OCI-LY1 (cell line): ENCODE results near the gene DHRS11.

Experiments
- H2AFZ ChIP-seq: fragments of 200-600 bp; sonication (generic), shearing (Covaris generic); 2 replicates; pipeline ENCODE4 v1.6.0; 2014; ENCODE audit warnings: antibody characterized with exemption, mild to moderate bottlenecking, low read length
- H3F3A ChIP-seq: fragments of 200-600 bp; sonication (generic), shearing (Covaris generic); 2 replicates; pipeline ENCODE4 v1.6.0; 2014; ENCODE audit warnings: mild to moderate bottlenecking, antibody characterized with exemption, low read length, moderate library complexity; ENCODE audit not compliant: insufficient read depth
- H3K27ac ChIP-seq: fragments of 200-600 bp; sonication (generic); 2 replicates; pipeline ENCODE4 v1.5.1; 2014; ENCODE audit warnings: low read length, mixed run types, mild to moderate bottlenecking, low read depth; ENCODE audit not compliant: poor library complexity, severe bottlenecking
- H3K27me3 ChIP-seq: fragments of 200-600 bp; sonication (generic); 2 replicates; pipeline ENCODE4 v1.6.0; 2014; ENCODE audit warnings: antibody characterized with exemption, mild to moderate bottlenecking, low read length, moderate library complexity; ENCODE audit not compliant: insufficient read depth
- H3K36me3 ChIP-seq: fragments of 200-600 bp; sonication (generic); 2 replicates; pipeline ENCODE4 v1.6.1; 2014; ENCODE audit warnings: mild to moderate bottlenecking, antibody characterized with exemption, low read length, moderate library complexity, mixed read lengths; ENCODE audit not compliant: insufficient read depth
- H3K4me1 ChIP-seq: fragments of 200-600 bp; sonication (generic); 2 replicates; pipeline ENCODE4 v1.5.1; 2014; ENCODE audit warnings: mild to moderate bottlenecking, low read length, moderate library complexity; ENCODE audit not compliant: insufficient read depth, severe bottlenecking
- H3K4me2 ChIP-seq: fragments of 200-600 bp; sonication (generic), shearing (Covaris generic); 2 replicates; pipeline ENCODE4 v1.6.1; 2014; ENCODE audit warnings: low read length
- H3K4me3 ChIP-seq: fragments of 200-600 bp; sonication (generic); 2 replicates; pipeline ENCODE4 v1.5.1; 2014; ENCODE audit warnings: low read length, low read depth, mild to moderate bottlenecking, mixed read lengths; ENCODE audit not compliant: poor library complexity, severe bottlenecking
- H3K79me2 ChIP-seq: fragments of 200-600 bp; shearing (Covaris generic); 2 replicates; pipeline ENCODE4 v1.6.1; 2016; ENCODE audit warnings: mixed run types, low read length, mixed read lengths; ENCODE audit not compliant: insufficient read depth
- H3K9ac ChIP-seq: fragments of 200-600 bp; sonication (generic), shearing (Covaris generic); 2 replicates; pipeline ENCODE4 v1.6.1; 2014; ENCODE audit warnings: mild to moderate bottlenecking, low read length, mixed read lengths
- H3K9me2 ChIP-seq: fragments of 200-600 bp; sonication (generic), shearing (Covaris generic); 2 replicates; pipeline ENCODE4 v1.6.1; 2014; ENCODE audit warnings: low read depth, mild to moderate bottlenecking, low read length, mixed read lengths
- H3K9me3 ChIP-seq: fragments of 200-600 bp; shearing (Covaris generic); 2 replicates; pipeline ENCODE4 v1.6.1; 2014; ENCODE audit warnings: low read length, mixed read lengths
- H4K20me1 ChIP-seq: fragments of 200-600 bp; sonication (generic), shearing (Covaris generic); 2 replicates; pipeline ENCODE4 v1.6.0; 2016; ENCODE audit warnings: mild to moderate bottlenecking, low read length; ENCODE audit not compliant: insufficient read depth
- EZH2 ChIP-seq: fragments of 200-600 bp; sonication (generic), shearing (Covaris generic); IDR thresholded peaks from 2 replicates; pipeline ENCODE4 v1.8.0; 2017; ENCODE audit warnings: borderline replicate concordance, mixed run types, mild to moderate bottlenecking, antibody characterized with exemption, low read length, moderate library complexity, mixed read lengths
- TF ChIP-seq, protein P1 (sequence below): fragments of 200-600 bp; sonication (generic), shearing (Covaris generic); IDR thresholded peaks from 2 replicates; pipeline ENCODE4 v1.5.1; 2017; ENCODE audit warnings: mild to moderate bottlenecking, antibody characterized with exemption, low read length, moderate library complexity, mixed read lengths

The DHRS11 gene

DNA sequence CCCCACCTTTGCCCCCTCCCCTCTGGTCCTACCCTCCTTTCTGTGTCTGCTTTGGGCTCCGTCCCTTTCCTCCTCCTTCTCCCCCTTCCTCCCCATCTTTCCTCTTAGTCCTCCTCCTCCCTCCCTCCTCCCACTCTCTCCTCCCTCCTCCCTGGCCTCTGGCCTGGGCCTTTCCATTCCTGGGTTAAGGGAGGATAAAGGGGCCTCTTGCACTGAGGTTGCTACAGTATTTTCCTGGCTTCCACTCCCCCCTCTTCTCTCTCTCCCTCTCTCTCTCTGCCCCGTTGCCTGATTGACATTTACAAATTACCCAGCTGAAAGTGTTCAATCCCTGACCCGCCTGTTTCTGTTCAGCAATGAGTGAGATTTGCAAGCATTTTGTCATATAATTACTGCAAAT, 53.7 kb downstream of the DHRS11 start:
- H3K9me3 ChIP-seq = no peaks in the 10 kb centered on the region
- no peaks in the 10 kb centered on the region for H3K79me2 ChIP-seq
- H3K27ac ChIP-seq = no peak overlapping the region
- H4K20me1 ChIP-seq = no peaks in the 10 kb centered on the region
- H3K27me3 ChIP-seq = peaks cover 5% of the 10 kb centered on the region; the same call in 1 of the 2 replicates
- no peaks in the 10 kb centered on the region for H3K4me1 ChIP-seq
- H3K9me2 ChIP-seq = no peaks in the 10 kb centered on the region
- no peak overlapping the region for H3K9ac ChIP-seq
- H3K36me3 ChIP-seq = no peaks in the 10 kb centered on the region
- no peak overlapping the region for H2AFZ ChIP-seq
- H3K4me2 ChIP-seq = no peak overlapping the region
- TF ChIP-seq, protein P1, sequence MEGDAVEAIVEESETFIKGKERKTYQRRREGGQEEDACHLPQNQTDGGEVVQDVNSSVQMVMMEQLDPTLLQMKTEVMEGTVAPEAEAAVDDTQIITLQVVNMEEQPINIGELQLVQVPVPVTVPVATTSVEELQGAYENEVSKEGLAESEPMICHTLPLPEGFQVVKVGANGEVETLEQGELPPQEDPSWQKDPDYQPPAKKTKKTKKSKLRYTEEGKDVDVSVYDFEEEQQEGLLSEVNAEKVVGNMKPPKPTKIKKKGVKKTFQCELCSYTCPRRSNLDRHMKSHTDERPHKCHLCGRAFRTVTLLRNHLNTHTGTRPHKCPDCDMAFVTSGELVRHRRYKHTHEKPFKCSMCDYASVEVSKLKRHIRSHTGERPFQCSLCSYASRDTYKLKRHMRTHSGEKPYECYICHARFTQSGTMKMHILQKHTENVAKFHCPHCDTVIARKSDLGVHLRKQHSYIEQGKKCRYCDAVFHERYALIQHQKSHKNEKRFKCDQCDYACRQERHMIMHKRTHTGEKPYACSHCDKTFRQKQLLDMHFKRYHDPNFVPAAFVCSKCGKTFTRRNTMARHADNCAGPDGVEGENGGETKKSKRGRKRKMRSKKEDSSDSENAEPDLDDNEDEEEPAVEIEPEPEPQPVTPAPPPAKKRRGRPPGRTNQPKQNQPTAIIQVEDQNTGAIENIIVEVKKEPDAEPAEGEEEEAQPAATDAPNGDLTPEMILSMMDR = no peak
- no peak for TF ChIP-seq EZH2
- H3F3A ChIP-seq = no peaks in the 10 kb centered on the region
- no peak overlapping the region for H3K4me3 ChIP-seq

- no peaks in the 10 kb centered on the region for H4K20me1 ChIP-seq
- no peak overlapping the region for H2AFZ ChIP-seq
- H3K4me1 ChIP-seq = no peaks in the 10 kb centered on the region
- H3K4me2 ChIP-seq = no peak overlapping the region
- no peak overlapping the region for H3K27ac ChIP-seq
- no peaks in the 10 kb centered on the region for H3K36me3 ChIP-seq
- H3K9me3 ChIP-seq = no peaks in the 10 kb centered on the region
- no peak overlapping the region for H3K9ac ChIP-seq
- H3F3A ChIP-seq = no peaks in the 10 kb centered on the region
- no peaks in the 10 kb centered on the region for H3K79me2 ChIP-seq
- TF ChIP-seq EZH2 = no peak
- TF ChIP-seq, protein P1 = no peak
- H3K27me3 ChIP-seq = peaks cover 4% of the 10 kb centered on the region; the same call in 1 of the 2 replicates
- no peak overlapping the region for H3K4me3 ChIP-seq
- no peaks in the 10 kb centered on the region for H3K9me2 ChIP-seq
Observed at GRCh38 chr17:36647636-36648035, 56.0 kb downstream of the DHRS11 start.

DNA sequence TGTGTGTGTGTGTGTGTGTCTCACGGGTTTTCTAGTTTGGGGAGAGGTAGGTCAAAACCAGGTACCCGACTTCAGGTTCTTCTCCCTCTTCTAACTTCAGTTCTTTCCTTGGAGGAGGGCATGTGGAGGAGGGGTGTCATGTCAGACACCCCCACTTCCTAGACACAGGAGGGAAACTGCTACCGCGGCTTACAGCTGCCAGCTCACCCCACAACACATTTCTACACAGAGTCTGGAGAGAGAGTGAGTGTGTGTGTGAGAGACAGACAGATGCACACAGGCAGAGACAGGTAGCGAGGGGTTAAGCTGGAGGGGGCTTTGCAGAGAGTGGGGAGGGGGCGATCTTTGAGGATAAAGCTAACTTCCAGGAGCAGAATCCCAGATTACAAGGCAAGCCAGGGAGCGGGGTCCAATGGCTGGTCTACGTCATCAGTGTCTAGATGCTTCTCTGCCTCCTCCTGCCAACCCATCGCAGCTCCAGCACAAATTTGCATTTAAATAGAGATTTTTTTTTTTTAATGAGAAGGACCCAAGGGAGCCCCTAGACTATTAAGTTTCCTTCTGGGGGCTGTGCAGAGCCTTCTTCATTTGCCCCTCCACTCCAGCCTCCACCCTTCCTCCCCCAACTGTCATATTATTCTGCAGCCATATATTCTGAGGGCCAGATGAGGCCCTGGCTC, 58.6 kb downstream of the DHRS11 start:
- Histone ChIP-seq H4K20me1 (no peaks in the 10 kb centered on the region), H3K79me2 (no peaks in the 10 kb centered on the region), H3F3A (no peaks in the 10 kb centered on the region), H2AFZ (no peak overlapping the region), H3K36me3 (no peaks in the 10 kb centered on the region), H3K9me2 (no peaks in the 10 kb centered on the region), H3K27ac (no peak overlapping the region), H3K9ac (no peak overlapping the region), H3K9me3 (no peaks in the 10 kb centered on the region), H3K4me2 (no peak overlapping the region), H3K4me1 (no peaks in the 10 kb centered on the region), H3K4me3 (no peak overlapping the region), H3K27me3 (peaks cover 4% of the 10 kb centered on the region; the same call in 1 of the 2 replicates)
- TF ChIP-seq, protein P1 = no peak
